Prostate gland (tissue), 2 donors: Measurements from ENCODE around the gene MAP2K1. TPM values are rescaled to one million over a fixed set of nuclear protein-coding genes. Genes with fewer than 3 reads are reported as not detected.
A peak's percentile ranks its signal among the peaks of the same experiment; 100 is the strongest.
"Not testable (repeated sequence)": the region's sequence is repeated elsewhere in the genome, so short reads cannot be mapped to it uniquely, and the experiment has no call there.

ENCODE experiments used
- DNase-seq: peaks from one replicate; pipeline ENCODE4 v3.0.0-alpha.2; 2019; ENCODE audit warnings: low spot score
- H3K27ac ChIP-seq, 2 donors: fragments of 200-600 bp; sonication (generic); 2 replicates each; pipeline ENCODE4 v1.5.1; 2017 to 2019
- H3K27me3 ChIP-seq: fragments of 200-600 bp; sonication (generic); replicated peaks from 2 replicates; pipeline ENCODE4 v1.5.1; 2019; ENCODE audit not compliant: insufficient read depth
- H3K36me3 ChIP-seq, 2 donors: fragments of 200-600 bp; sonication (generic); 1 replicate in 1 of 2; 2 replicates in 1 of 2; pipeline versions ENCODE4 v1.5.1 to v1.8.1; 2017 to 2019
- H3K4me1 ChIP-seq: fragments of 200-600 bp; sonication (generic); replicated peaks from 2 replicates; pipeline ENCODE4 v1.5.1; 2019
- H3K4me3 ChIP-seq, 2 donors: fragments of 200-600 bp; sonication (generic); 2 replicates each; pipeline ENCODE4 v1.5.1; 2017 to 2019
- H3K9me3 ChIP-seq: fragments of 200-600 bp; sonication (generic); 2 replicates; pipeline ENCODE4 v1.5.1; 2017
- POLR2A ChIP-seq: fragments of 450-650 bp; IDR thresholded peaks from one replicate; pipeline ENCODE4 v1.6.1; 2016; ENCODE audit warnings: antibody characterized with exemption, mild to moderate bottlenecking
- POLR2AphosphoS5 ChIP-seq: sonication (generic); formaldehyde crosslinking; IDR thresholded peaks from one replicate; pipeline ENCODE4 v1.6.1; 2017; ENCODE audit warnings: antibody characterized with exemption
- WGBS: methylation state at CpG from one replicate; pipeline ENCODE4 v1.1.5; 2018; 5-methylcytosine and 5-hydroxymethylcytosine counted together
- intact Hi-C: fragments of 100-400 bp; cut with DNase I; formaldehyde crosslinking; loops from one replicate; pipeline ENCODE4 v1.14.2; 2022
- total RNA-seq, 2 donors: library from RNA; depleted of rRNA; stranded (reverse); fragments of >200 nt; gene quantifications; one replicate each; pipeline ENCODE4 v1.1.0, GENCODE V29; 2016
- TF ChIP-seq, protein P1 (sequence below), 4 experiments: fragments of 200-600 bp in 2 of 4; fragments of 450-650 bp in 2 of 4; sonication (generic) in 2 of 4; IDR thresholded peaks; 1 replicate in 3 of 4; 2 replicates in 1 of 4; pipeline ENCODE4 v1.5.1; 2016 to 2019; ENCODE audit warnings: antibody characterized with exemption in 4 of 4, mild to moderate bottlenecking in 2 of 4, moderate library complexity in 2 of 4

Gene MAP2K1
- total RNA-seq, 2 donors from 2014 or later = 28.0 to 29.0 TPM

DNA sequence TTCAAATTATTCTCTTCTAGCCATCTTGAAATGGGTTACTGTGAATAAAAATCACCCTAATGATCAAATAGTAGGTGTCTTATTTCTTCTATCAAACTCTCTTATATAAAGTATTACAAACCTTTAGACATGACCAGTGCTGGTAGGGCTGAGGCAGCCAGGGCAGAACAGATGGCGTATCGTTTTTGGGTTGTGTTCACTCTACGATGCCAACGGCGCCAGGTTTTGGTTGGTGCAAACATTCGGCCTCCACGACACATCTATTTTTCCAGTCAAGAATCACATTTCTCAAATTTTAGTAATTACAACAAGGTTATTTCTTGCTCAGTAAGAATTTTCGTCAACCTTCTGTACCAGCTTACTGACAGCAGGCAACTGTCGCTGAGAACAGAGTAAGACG is 115.8 kb downstream of the MAP2K1 start:
- Histone ChIP-seq H3K4me3 (no peak overlapping the region), H3K36me3 (peaks cover 19 to 24% of the 10 kb centered on the region in 2 donors), H3K27ac (no peak overlapping the region), H3K4me1 (peaks cover 7% of the 10 kb centered on the region), H3K9me3 (no peaks in the 10 kb centered on the region), H3K27me3 (no peaks in the 10 kb centered on the region)
- intact Hi-C loops = loop anchor here (10.0 kb wide), 1 partner anchor 202 kb away; the partner anchor contains the start of gene SMAD6
- no peak for DNase-seq
- WGBS = 73% methylated on average over 10 of the region's 10 CpGs
- TF ChIP-seq POLR2A = no peak
- TF ChIP-seq, protein P1, sequence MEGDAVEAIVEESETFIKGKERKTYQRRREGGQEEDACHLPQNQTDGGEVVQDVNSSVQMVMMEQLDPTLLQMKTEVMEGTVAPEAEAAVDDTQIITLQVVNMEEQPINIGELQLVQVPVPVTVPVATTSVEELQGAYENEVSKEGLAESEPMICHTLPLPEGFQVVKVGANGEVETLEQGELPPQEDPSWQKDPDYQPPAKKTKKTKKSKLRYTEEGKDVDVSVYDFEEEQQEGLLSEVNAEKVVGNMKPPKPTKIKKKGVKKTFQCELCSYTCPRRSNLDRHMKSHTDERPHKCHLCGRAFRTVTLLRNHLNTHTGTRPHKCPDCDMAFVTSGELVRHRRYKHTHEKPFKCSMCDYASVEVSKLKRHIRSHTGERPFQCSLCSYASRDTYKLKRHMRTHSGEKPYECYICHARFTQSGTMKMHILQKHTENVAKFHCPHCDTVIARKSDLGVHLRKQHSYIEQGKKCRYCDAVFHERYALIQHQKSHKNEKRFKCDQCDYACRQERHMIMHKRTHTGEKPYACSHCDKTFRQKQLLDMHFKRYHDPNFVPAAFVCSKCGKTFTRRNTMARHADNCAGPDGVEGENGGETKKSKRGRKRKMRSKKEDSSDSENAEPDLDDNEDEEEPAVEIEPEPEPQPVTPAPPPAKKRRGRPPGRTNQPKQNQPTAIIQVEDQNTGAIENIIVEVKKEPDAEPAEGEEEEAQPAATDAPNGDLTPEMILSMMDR (IDR thresholded peaks at IDR 0.05) = no peak
- TF ChIP-seq POLR2AphosphoS5 = no peak

GRCh38 chr15:66503041-66503648 is 116.4 kb downstream of the MAP2K1 start:
- Histone ChIP-seq H3K4me3 (peak overlapping the region; percentile 75 to 90), H3K36me3 (peaks cover 19 to 24% of the 10 kb centered on the region in 2 donors), H3K27ac (peak overlapping the region in 1 of 2 donors; percentile 95)
- 55% methylated on average over 13 of the region's 13 CpGs for WGBS
- DNase-seq, H3K27me3 ChIP-seq, H3K9me3 ChIP-seq, H3K4me1 ChIP-seq: not testable (repeated sequence)
- intact Hi-C loops = loop anchor here (10.0 kb wide), 1 partner anchor 202 kb away; the partner anchor contains the start of gene SMAD6

GRCh38 chr15:66503780-66504562 is 117.3 kb downstream of the MAP2K1 start:
- intact Hi-C loops = loop anchor here (10.0 kb wide), 1 partner anchor 201 kb away; the partner anchor contains the start of gene SMAD6
- peaks cover 4% of the 10 kb centered on the region for H3K4me1 ChIP-seq
- WGBS = under 1% methylated on average over 12 of the region's 12 CpGs

GRCh38 chr15:66504563-66505429 is 118.1 kb downstream of the MAP2K1 start, which contains the start of the genes RPL4 and ZWILCH:
TSS of gene RPL4 (minus strand) at chr15:66504855. CDS start at chr15:66504790, 65 bp downstream.
TSS of gene ZWILCH (plus strand) at chr15:66505326. CDS start at chr15:66505339, 13 bp downstream.
- Histone ChIP-seq H3K27ac (peak within 1 kb of the TSS; percentile 78 to 95), H3K27me3 (no peaks in the 10 kb centered on the region), H3K9me3 (no peaks in the 10 kb centered on the region), H3K36me3 (peaks cover 15 to 18% of the 10 kb centered on the region in 2 donors), H3K4me3 (peak within 1 kb of the TSS; percentile 75 to 90), H3K4me1 (peaks cover 4% of the 10 kb centered on the region)
- TF ChIP-seq, protein P1 (IDR thresholded peaks at IDR 0.05) = peak in 2 of 4 experiments; percentile 31 to 32
- TF ChIP-seq POLR2AphosphoS5 = peak; percentile 77
- peak; percentile 62 for TF ChIP-seq POLR2A
- peak; percentile 72 for DNase-seq
- intact Hi-C loops = loop anchor here (10.0 kb wide), 1 partner anchor 200 kb away; the partner anchor contains the start of gene SMAD6
- under 1% methylated on average over 46 of the region's 46 CpGs for WGBS

More at GRCh38 chr15:66503780-66504562, 117.3 kb downstream of the MAP2K1 start:
- Histone ChIP-seq H3K27me3 (no peaks in the 10 kb centered on the region), H3K4me3 (peak overlapping the region; percentile 75 to 90), H3K27ac (peak overlapping the region; percentile 78 to 95), H3K9me3 (no peaks in the 10 kb centered on the region), H3K36me3 (peaks cover 19 to 24% of the 10 kb centered on the region in 2 donors)
- no peak for DNase-seq
- TF ChIP-seq POLR2A (no peak), POLR2AphosphoS5 (no peak)
- TF ChIP-seq, protein P1 (IDR thresholded peaks at IDR 0.05) = no peak
